ENCODE measurements around the gene CDC6. TPM values are rescaled to one million over a fixed set of nuclear protein-coding genes. Genes with fewer than 3 reads are reported as not detected.
A peak's percentile ranks its signal among the peaks of the same experiment; 100 is the strongest.

The CDC6 gene
- total and polyA plus RNA-seq, 12 donors = 0.49 to 3.0 (median 0.86) TPM

- TF ChIP-seq, protein P1, sequence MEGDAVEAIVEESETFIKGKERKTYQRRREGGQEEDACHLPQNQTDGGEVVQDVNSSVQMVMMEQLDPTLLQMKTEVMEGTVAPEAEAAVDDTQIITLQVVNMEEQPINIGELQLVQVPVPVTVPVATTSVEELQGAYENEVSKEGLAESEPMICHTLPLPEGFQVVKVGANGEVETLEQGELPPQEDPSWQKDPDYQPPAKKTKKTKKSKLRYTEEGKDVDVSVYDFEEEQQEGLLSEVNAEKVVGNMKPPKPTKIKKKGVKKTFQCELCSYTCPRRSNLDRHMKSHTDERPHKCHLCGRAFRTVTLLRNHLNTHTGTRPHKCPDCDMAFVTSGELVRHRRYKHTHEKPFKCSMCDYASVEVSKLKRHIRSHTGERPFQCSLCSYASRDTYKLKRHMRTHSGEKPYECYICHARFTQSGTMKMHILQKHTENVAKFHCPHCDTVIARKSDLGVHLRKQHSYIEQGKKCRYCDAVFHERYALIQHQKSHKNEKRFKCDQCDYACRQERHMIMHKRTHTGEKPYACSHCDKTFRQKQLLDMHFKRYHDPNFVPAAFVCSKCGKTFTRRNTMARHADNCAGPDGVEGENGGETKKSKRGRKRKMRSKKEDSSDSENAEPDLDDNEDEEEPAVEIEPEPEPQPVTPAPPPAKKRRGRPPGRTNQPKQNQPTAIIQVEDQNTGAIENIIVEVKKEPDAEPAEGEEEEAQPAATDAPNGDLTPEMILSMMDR (IDR thresholded peaks at IDR 0.05) = peak in 2 of 9 donors; percentile 16 to 23
- peaks cover 52 to 96% (median 90%) of the 10 kb centered on the region in 9 donors for H3K4me1 ChIP-seq
- H3K27ac ChIP-seq = peak overlapping the region in 9 of 10 donors; percentile 76 to 98 (median 97)
- H3K27me3 ChIP-seq = no peaks in the 10 kb centered on the region
- no peak overlapping the region for H3K4me3 ChIP-seq
- DNase-seq (peak; percentile 82 to 85), ATAC-seq (peak in 5 of 8 donors; percentile 5 to 39 (median 28))
- no peaks in the 10 kb centered on the region for H3K36me3 ChIP-seq
- no peaks in the 10 kb centered on the region for H3K9me3 ChIP-seq
- WGBS, 2 donors = 24 to 33% methylated on average over 3 of the region's 3 CpGs
- intact Hi-C loops (cut with DNase I) = loop anchor here in 1 of 10 donors (5.0 kb wide), 1 partner anchor 33 kb away; no protein-coding TSS in a partner anchor
Observed at GRCh38 chr17:40314584-40314956, 26.9 kb downstream of the CDC6 start.

DNA sequence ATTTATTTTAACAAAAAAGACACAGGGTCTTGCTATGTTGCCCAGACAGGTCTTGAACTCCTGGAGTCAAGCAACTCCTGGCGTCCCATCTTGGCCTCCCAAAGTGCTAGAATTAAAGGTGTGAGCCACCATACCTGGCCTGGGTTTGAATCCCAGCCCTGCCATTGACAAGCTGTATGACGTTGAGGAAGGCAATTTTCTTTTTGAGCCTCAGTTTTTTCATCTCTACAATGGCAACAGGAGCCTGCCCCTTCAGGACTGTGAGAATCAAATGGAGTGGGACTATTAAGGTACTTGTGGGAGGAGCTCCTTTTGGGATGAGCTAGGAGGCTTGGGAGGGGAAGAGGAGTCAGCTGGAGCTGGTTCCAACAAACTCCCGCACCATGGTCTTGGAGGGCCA lies 27.5 kb downstream of the CDC6 start:
- no peak for DNase-seq
- no peaks in the 10 kb centered on the region for H3K36me3 ChIP-seq
- 85 to 90% methylated on average over 3 of the region's 3 CpGs for whole genome bisulfite sequencing, 2 donors
- TF ChIP-seq, protein P1 (IDR thresholded peaks at IDR 0.05) = no peak
- intact Hi-C loops (cut with DNase I) = no loop called here
- peak overlapping the region in 8 of 10 donors; percentile 76 to 98 (median 98) for H3K27ac ChIP-seq
- H3K9me3 ChIP-seq = no peaks in the 10 kb centered on the region
- peaks cover 50 to 96% (median 90%) of the 10 kb centered on the region in 9 donors for H3K4me1 ChIP-seq
- H3K4me3 ChIP-seq = no peak overlapping the region
- no peaks in the 10 kb centered on the region for H3K27me3 ChIP-seq
- ATAC-seq = no peak

DNA sequence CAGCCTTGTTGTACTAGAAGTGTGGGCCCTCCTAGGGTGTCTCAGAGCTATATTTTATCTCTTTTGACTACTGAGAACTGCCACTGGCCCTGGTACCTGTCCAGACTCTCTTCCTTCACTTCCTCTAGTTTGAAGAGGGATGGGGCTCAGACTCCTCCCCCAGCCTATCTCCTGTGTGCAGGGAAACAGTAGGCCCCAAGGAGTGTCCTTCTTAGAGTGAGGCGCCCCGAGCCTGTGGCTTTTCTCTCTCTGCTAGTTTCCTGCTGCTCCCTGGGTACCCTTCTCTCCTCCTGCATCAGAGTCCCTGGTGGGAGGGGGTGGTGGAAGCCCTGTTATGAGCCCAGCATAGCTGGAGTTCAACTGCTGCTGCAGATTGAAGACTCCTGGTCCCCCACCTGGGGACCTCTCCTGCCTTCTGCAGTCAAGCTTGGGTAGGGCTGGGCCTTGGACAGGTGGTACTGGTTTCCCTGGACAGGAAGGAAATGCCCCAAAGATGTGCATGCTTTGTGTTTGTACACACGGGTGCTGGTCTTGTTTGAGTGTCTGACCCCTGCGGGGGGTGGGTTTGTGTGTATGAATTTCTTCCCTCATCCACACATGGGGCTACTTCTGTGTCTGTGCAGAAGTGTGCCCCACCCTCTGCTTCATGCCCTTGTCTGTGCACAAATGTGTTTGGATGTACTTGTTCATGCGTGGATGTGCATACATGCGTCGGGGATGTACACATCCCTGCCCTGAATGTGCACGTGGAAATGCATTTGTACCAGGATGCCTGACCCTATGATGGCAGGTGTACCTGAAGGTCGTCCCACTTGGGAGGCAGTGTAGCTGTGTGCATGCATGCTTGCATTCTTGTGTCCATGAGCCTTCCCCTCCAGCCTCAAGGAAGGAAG lies 28.2 kb downstream of the CDC6 start:
- Histone ChIP-seq H3K9me3 (no peaks in the 10 kb centered on the region), H3K4me1 (peaks cover 50 to 96% (median 90%) of the 10 kb centered on the region in 9 donors), H3K36me3 (no peaks in the 10 kb centered on the region), H3K27ac (peak overlapping the region in 9 of 10 donors; percentile 84 to 98 (median 97)), H3K27me3 (no peaks in the 10 kb centered on the region), H3K4me3 (peak overlapping the region in 6 of 10 donors; percentile 89 to 99 (median 98))
- TF ChIP-seq, protein P1 (IDR thresholded peaks at IDR 0.05) = no peak
- intact Hi-C loops (cut with DNase I) = loop anchor here in 1 of 10 donors (2.0 kb wide), 1 partner anchor 27 kb away; no protein-coding TSS in a partner anchor
- ATAC-seq (no peak), DNase-seq (no peak)
- 45 to 53% methylated on average over 9 of the region's 9 CpGs for WGBS, 2 donors

- 7 to 12% methylated on average over 38 of the region's 38 CpGs for WGBS, 2 donors
- ATAC-seq (peak; percentile 0 to 56 (median 38)), DNase-seq (peak; percentile 77 to 81)
- intact Hi-C loops (cut with DNase I) = loop anchor here in 1 of 10 donors (2.0 kb wide), 1 partner anchor 26 kb away; no protein-coding TSS in a partner anchor
- Histone ChIP-seq H3K27ac (peak overlapping the region; percentile 66 to 98 (median 96)), H3K27me3 (no peaks in the 10 kb centered on the region), H3K4me1 (peaks cover 49 to 96% (median 90%) of the 10 kb centered on the region in 9 donors), H3K4me3 (peak overlapping the region in 9 of 10 donors; percentile 36 to 99 (median 90)), H3K36me3 (no peaks in the 10 kb centered on the region), H3K9me3 (no peaks in the 10 kb centered on the region)
- TF ChIP-seq, protein P1 (IDR thresholded peaks at IDR 0.05) = no peak
Observed at GRCh38 chr17:40316571-40317344, 29.1 kb downstream of the CDC6 start.
